DOHH2 (cell line): ENCODE measurements around the gene LGR5.

Source experiments
- H3F3A ChIP-seq: fragments of 200-600 bp; sonication (generic), shearing (Covaris generic); 2 replicates; pipeline ENCODE4 v1.6.0; 2016; ENCODE audit warnings: antibody characterized with exemption, mild to moderate bottlenecking; ENCODE audit not compliant: control insufficient read depth, insufficient read depth
- H3K27ac ChIP-seq: fragments of 200-600 bp; sonication (generic); 2 replicates; pipeline ENCODE4 v1.5.1; 2014; ENCODE audit warnings: low read depth, mild to moderate bottlenecking, low read length, moderate library complexity
- H3K27me3 ChIP-seq: fragments of 200-600 bp; sonication (generic); 2 replicates; pipeline ENCODE4 v1.6.1; 2014; ENCODE audit warnings: mild to moderate bottlenecking, low read length, mixed read lengths; ENCODE audit not compliant: control insufficient read depth
- H3K36me3 ChIP-seq: fragments of 200-600 bp; sonication (generic); 2 replicates; pipeline ENCODE4 v1.6.1; 2014; ENCODE audit warnings: mild to moderate bottlenecking, low read length, moderate library complexity, mixed read lengths; ENCODE audit not compliant: control insufficient read depth
- H3K4me1 ChIP-seq: fragments of 200-600 bp; sonication (generic); 2 replicates; pipeline ENCODE4 v1.6.1; 2014; ENCODE audit warnings: mild to moderate bottlenecking, low read length, mixed read lengths; ENCODE audit not compliant: control insufficient read depth
- H3K4me2 ChIP-seq: fragments of 200-600 bp; sonication (generic); 2 replicates; pipeline ENCODE4 v1.6.0; 2014; ENCODE audit warnings: mild to moderate bottlenecking, low read length, moderate library complexity
- H3K4me3 ChIP-seq: fragments of 200-600 bp; sonication (generic); 2 replicates; pipeline ENCODE4 v1.5.1; 2014; ENCODE audit warnings: mild to moderate bottlenecking, low read length, mixed read lengths
- H3K79me2 ChIP-seq: fragments of 200-600 bp; sonication (generic); 2 replicates; pipeline ENCODE4 v1.6.1; 2014; ENCODE audit warnings: mild to moderate bottlenecking, low read length, mixed read lengths; ENCODE audit not compliant: control insufficient read depth
- H3K9me2 ChIP-seq: fragments of 200-600 bp; sonication (generic); replicated peaks from 2 replicates; pipeline ENCODE4 v1.6.1; 2014; ENCODE audit warnings: mild to moderate bottlenecking, low read length, mixed read lengths; ENCODE audit not compliant: control insufficient read depth
- H3K9me3 ChIP-seq: fragments of 200-600 bp; sonication (generic); 2 replicates; pipeline ENCODE4 v1.6.1; 2014; ENCODE audit warnings: antibody characterized with exemption, low read length, mixed read lengths; ENCODE audit not compliant: control insufficient read depth, insufficient read depth
- H4K20me1 ChIP-seq: fragments of 200-600 bp; sonication (generic); 2 replicates; pipeline ENCODE4 v1.6.0; 2014; ENCODE audit warnings: low read depth, mild to moderate bottlenecking, antibody characterized with exemption, low read length, moderate library complexity; ENCODE audit not compliant: control insufficient read depth, insufficient read depth
- CTCF ChIP-seq: fragments of 200-600 bp; sonication (generic); IDR thresholded peaks from one replicate; pipeline ENCODE4 v1.5.1; 2014; ENCODE audit warnings: antibody characterized with exemption, mild to moderate bottlenecking, low read depth, low read length; ENCODE audit not compliant: poor library complexity, severe bottlenecking
- EZH2phosphoT487 ChIP-seq: fragments of 200-600 bp; sonication (generic); IDR thresholded peaks from 2 replicates; pipeline ENCODE4 v1.6.1; 2017; ENCODE audit warnings: borderline replicate concordance, mild to moderate bottlenecking, antibody characterized with exemption, low read length, moderate library complexity, mixed read lengths

LGR5 gene

DNA sequence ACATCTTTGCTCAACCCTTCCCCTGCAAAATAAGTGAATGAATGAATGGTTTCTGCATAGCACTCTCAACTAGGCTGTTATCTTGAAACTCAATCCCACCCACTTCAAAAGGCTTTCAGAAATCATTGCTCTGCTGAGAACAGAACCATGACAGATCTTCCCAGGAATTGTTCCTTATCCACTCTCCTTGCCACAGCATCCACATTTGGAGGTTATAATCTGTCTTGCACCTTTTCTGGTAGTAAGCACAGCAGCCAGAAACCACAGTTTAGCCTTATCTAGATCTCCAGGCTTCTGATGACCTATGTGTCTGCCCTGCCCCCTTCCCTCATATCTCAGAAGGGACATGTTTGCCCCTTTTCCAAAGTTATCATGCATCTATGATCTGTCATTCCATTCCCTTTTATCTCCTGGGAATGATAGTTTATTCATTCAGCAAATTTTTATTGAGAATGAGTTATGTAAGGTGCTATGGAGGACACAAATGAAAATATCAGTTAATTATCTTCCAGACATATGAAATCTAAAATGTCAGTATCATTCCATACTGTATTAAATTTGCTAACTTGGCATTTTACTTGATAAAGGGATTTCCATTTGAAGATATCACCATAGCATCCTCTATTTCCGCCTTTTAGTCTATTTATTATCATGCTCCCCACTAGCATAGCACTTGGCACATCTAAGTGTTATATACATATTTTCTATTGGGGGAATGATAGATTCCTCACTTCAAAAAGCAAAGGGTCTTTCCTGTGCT is 21.4 kb downstream of the LGR5 start:
- no peaks in the 10 kb centered on the region for H4K20me1 ChIP-seq
- H3K9me2 ChIP-seq = no peaks in the 10 kb centered on the region
- H3K27ac ChIP-seq = no peak overlapping the region
- peaks cover 17% of the 10 kb centered on the region for H3K27me3 ChIP-seq
- TF ChIP-seq EZH2phosphoT487 (no peak), CTCF (no peak)
- H3K4me1 ChIP-seq = no peaks in the 10 kb centered on the region
- no peaks in the 10 kb centered on the region for H3F3A ChIP-seq
- H3K79me2 ChIP-seq = no peaks in the 10 kb centered on the region
- no peaks in the 10 kb centered on the region for H3K9me3 ChIP-seq
- H3K4me2 ChIP-seq = no peak overlapping the region
- no peak overlapping the region for H3K4me3 ChIP-seq
- no peaks in the 10 kb centered on the region for H3K36me3 ChIP-seq

GRCh38 chr12:71461787-71462328 is 22.3 kb downstream of the LGR5 start:
- H3K4me3 ChIP-seq = no peak overlapping the region
- H3K9me3 ChIP-seq = no peaks in the 10 kb centered on the region
- no peaks in the 10 kb centered on the region for H3K4me1 ChIP-seq
- TF ChIP-seq CTCF (no peak), EZH2phosphoT487 (no peak)
- no peaks in the 10 kb centered on the region for H3K9me2 ChIP-seq
- H3K36me3 ChIP-seq = no peaks in the 10 kb centered on the region
- no peak overlapping the region for H3K27ac ChIP-seq
- H3K4me2 ChIP-seq = no peak overlapping the region
- no peaks in the 10 kb centered on the region for H3F3A ChIP-seq
- H3K27me3 ChIP-seq = peaks cover 13% of the 10 kb centered on the region
- no peaks in the 10 kb centered on the region for H3K79me2 ChIP-seq
- H4K20me1 ChIP-seq = no peaks in the 10 kb centered on the region

GRCh38 chr12:71465796-71466195 is 26.2 kb downstream of the LGR5 start:
- Histone ChIP-seq H3K4me1 (no peaks in the 10 kb centered on the region), H3K9me2 (no peaks in the 10 kb centered on the region), H3K9me3 (no peaks in the 10 kb centered on the region), H3K4me3 (no peak overlapping the region), H3F3A (no peaks in the 10 kb centered on the region), H3K79me2 (no peaks in the 10 kb centered on the region), H4K20me1 (no peaks in the 10 kb centered on the region), H3K27ac (no peak overlapping the region), H3K36me3 (no peaks in the 10 kb centered on the region), H3K4me2 (no peak overlapping the region), H3K27me3 (peaks cover 6% of the 10 kb centered on the region; the same call in 1 of the 2 replicates)
- TF ChIP-seq CTCF (no peak), EZH2phosphoT487 (no peak)
